NCI-H524 (cell line): Measurements from ENCODE around the gene ESYT2.
"Not testable (repeated sequence)": the region's sequence is repeated elsewhere in the genome, so short reads cannot be mapped to it uniquely, and the experiment has no call there.

Source experiments
- DNase-seq, 2 experiments: peaks; one replicate each; lab custom pipeline; 2025; lab: John Stamatoyannopoulos, UW

ESYT2 gene

GRCh38 chr7:158856883-158857668 is 27.8 kb upstream of the ESYT2 start:
- DNase-seq: no peak

- DNase-seq: no peak
Measured at GRCh38 chr7:158854681-158855081, 25.4 kb upstream of the ESYT2 start.

GRCh38 chr7:158850545-158851102 is 21.3 kb upstream of the ESYT2 start:
- DNase-seq: no peak

GRCh38 chr7:158849768-158850544 is 20.6 kb upstream of the ESYT2 start:
- DNase-seq: no peak

- no peak for DNase-seq
Measured at GRCh38 chr7:158849442-158849767, 20.1 kb upstream of the ESYT2 start.

GRCh38 chr7:158847451-158847866 is 18.1 kb upstream of the ESYT2 start:
- DNase-seq: no peak

GRCh38 chr7:158846304-158846703 is 17.0 kb upstream of the ESYT2 start:
- DNase-seq: no peak

GRCh38 chr7:158843771-158844170 is 14.5 kb upstream of the ESYT2 start:
- no peak for DNase-seq

GRCh38 chr7:158842486-158842885 is 13.2 kb upstream of the ESYT2 start:
- DNase-seq: no peak

- no peak for DNase-seq
Measured at GRCh38 chr7:158840604-158841003, 11.3 kb upstream of the ESYT2 start.

- DNase-seq: not testable (repeated sequence)
Measured at GRCh38 chr7:158839177-158839576, 9.9 kb upstream of the ESYT2 start.

- DNase-seq: no peak
Measured at GRCh38 chr7:158837790-158838637, 8.7 kb upstream of the ESYT2 start.

- DNase-seq: no peak
Measured at GRCh38 chr7:158836692-158837091, 7.4 kb upstream of the ESYT2 start.

GRCh38 chr7:158834878-158835784 is 5.8 kb upstream of the ESYT2 start:
- no peak for DNase-seq

GRCh38 chr7:158832994-158833393 is 3.7 kb upstream of the ESYT2 start:
- DNase-seq: no peak

- no peak for DNase-seq
Measured at GRCh38 chr7:158831738-158832091, 2.4 kb upstream of the ESYT2 start.

GRCh38 chr7:158830211-158830723 is 958 bp upstream of the ESYT2 start:
- no peak for DNase-seq

- peak; percentile 35 to 68 for DNase-seq
Measured at GRCh38 chr7:158829021-158829341, 328 bp downstream of the ESYT2 start.

GRCh38 chr7:158828133-158829020 is 932 bp downstream of the ESYT2 start:
- peak in 1 of 2 experiments; percentile 30 for DNase-seq
